Osteocyte (in vitro differentiated cells): Measurements from ENCODE around the gene UBAP1L. TPM values are rescaled to one million over a fixed set of nuclear protein-coding genes. Genes with fewer than 3 reads are reported as not detected.

Source experiments
- DNase-seq: peaks from one replicate; pipeline ENCODE4 v3.0.0; 2021; ENCODE audit warnings: mixed read lengths; ENCODE audit not compliant: unreplicated experiment; ENCODE audit errors: extremely low spot score
- H3K27ac Mint-ChIP-seq: one replicate; pipeline ENCODE4 v1.8.0; 2021; ENCODE audit warnings: mild to moderate bottlenecking, mixed read lengths; ENCODE audit not compliant: unreplicated experiment
- H3K27me3 Mint-ChIP-seq: one replicate; pipeline ENCODE4 v1.8.0; 2021; ENCODE audit warnings: mixed read lengths; ENCODE audit not compliant: unreplicated experiment
- H3K36me3 Mint-ChIP-seq: one replicate; pipeline ENCODE4 v1.8.0; 2021; ENCODE audit warnings: mixed read lengths; ENCODE audit not compliant: unreplicated experiment
- H3K4me1 Mint-ChIP-seq: one replicate; pipeline ENCODE4 v1.8.0; 2021; ENCODE audit warnings: mixed read lengths; ENCODE audit not compliant: unreplicated experiment
- H3K4me3 Mint-ChIP-seq: one replicate; pipeline ENCODE4 v1.8.0; 2021; ENCODE audit warnings: mild to moderate bottlenecking, moderate library complexity, mixed read lengths; ENCODE audit not compliant: unreplicated experiment
- H3K9me3 Mint-ChIP-seq: one replicate; pipeline ENCODE4 v1.8.0; 2021; ENCODE audit warnings: mixed read lengths; ENCODE audit not compliant: unreplicated experiment
- CTCF ChIP-seq: fragments of 200-600 bp; sonication (generic); IDR thresholded peaks from 2 replicates; pipeline ENCODE4 v1.5.0; 2021; ENCODE audit warnings: antibody characterized with exemption, mild to moderate bottlenecking, moderate library complexity
- total RNA-seq: library from RNA; stranded (reverse); gene quantifications from 2 replicates; pipeline ENCODE4 v1.2.1, GENCODE V29; 2021

UBAP1L gene
- total RNA-seq, 1 donor from 2014 or later, result 5.4 TPM

GRCh38 chr15:65055201-65055870, 59.7 kb downstream of the UBAP1L start:
- peaks cover 1% of the 10 kb centered on the region for H3K36me3 Mint-ChIP-seq
- H3K4me3 Mint-ChIP-seq, result no peak overlapping the region
- DNase-seq, result no peak
- no peak for TF ChIP-seq CTCF
- H3K9me3 Mint-ChIP-seq, result no peaks in the 10 kb centered on the region
- H3K27ac Mint-ChIP-seq, result no peak overlapping the region
- peaks cover 17% of the 10 kb centered on the region for H3K4me1 Mint-ChIP-seq
- H3K27me3 Mint-ChIP-seq, result no peaks in the 10 kb centered on the region

- H3K27me3 Mint-ChIP-seq, result no peaks in the 10 kb centered on the region
- no peaks in the 10 kb centered on the region for H3K9me3 Mint-ChIP-seq
- H3K36me3 Mint-ChIP-seq, result peaks cover 1% of the 10 kb centered on the region
- H3K4me1 Mint-ChIP-seq, result peaks cover 25% of the 10 kb centered on the region
- no peak overlapping the region for H3K27ac Mint-ChIP-seq
- no peak overlapping the region for H3K4me3 Mint-ChIP-seq
- DNase-seq, result peak; percentile 91
- peak; percentile 94 for TF ChIP-seq CTCF
Measured at GRCh38 chr15:65054333-65055200, 60.4 kb downstream of the UBAP1L start.

- no peak for TF ChIP-seq CTCF
- peaks cover 1% of the 10 kb centered on the region for H3K36me3 Mint-ChIP-seq
- H3K4me3 Mint-ChIP-seq, result no peak overlapping the region
- no peaks in the 10 kb centered on the region for H3K9me3 Mint-ChIP-seq
- no peak overlapping the region for H3K27ac Mint-ChIP-seq
- H3K4me1 Mint-ChIP-seq, result peaks cover 32% of the 10 kb centered on the region
- H3K27me3 Mint-ChIP-seq, result no peaks in the 10 kb centered on the region
- no peak for DNase-seq
Measured at GRCh38 chr15:65052956-65053355, 62.0 kb downstream of the UBAP1L start.

- Mint-ChIP-seq H3K4me1 (peaks cover 23% of the 10 kb centered on the region), H3K9me3 (no peaks in the 10 kb centered on the region), H3K27ac (no peak overlapping the region), H3K4me3 (no peak overlapping the region), H3K36me3 (peaks cover 1% of the 10 kb centered on the region), H3K27me3 (no peaks in the 10 kb centered on the region)
- DNase-seq, result no peak
- TF ChIP-seq CTCF, result no peak
Measured at GRCh38 chr15:65051266-65051665, 63.7 kb downstream of the UBAP1L start.

GRCh38 chr15:65050270-65050669, 64.7 kb downstream of the UBAP1L start:
- Mint-ChIP-seq H3K27me3 (no peaks in the 10 kb centered on the region), H3K4me3 (peak overlapping the region; percentile 64), H3K36me3 (peaks cover 1% of the 10 kb centered on the region), H3K9me3 (no peaks in the 10 kb centered on the region), H3K4me1 (peaks cover 16% of the 10 kb centered on the region), H3K27ac (peak overlapping the region; percentile 9)
- no peak for DNase-seq
- no peak for TF ChIP-seq CTCF
